MCF 10A (cell line): ENCODE results near the gene BIK. TPM values are rescaled to one million over a fixed set of nuclear protein-coding genes. Genes with fewer than 3 reads are reported as not detected.

Experiments
- Bru-seq: library from RNA; stranded (reverse); fragments of 400-500 nt; gene quantifications from one replicate; lab custom pipeline; 2021; lab: Mats Ljungman, UMichigan
- BruChase-seq, 2 experiments: library from RNA; stranded (reverse); fragments of 400-500 nt; gene quantifications; one replicate each; lab custom pipeline; 2021; lab: Mats Ljungman, UMichigan
- BruUV-seq: library from RNA; stranded (reverse); fragments of 400-500 nt; replicated peaks from 2 replicates; lab custom pipeline; 2021; lab: Mats Ljungman, UMichigan
- CTCF ChIA-PET: fragments of 300-600 bp; sonication (Branson Sonifier 250); formaldehyde crosslinking; extraction: SDS; loops from one replicate; lab custom pipeline; 2021; ENCODE audit warnings: antibody characterized with exemption, inconsistent platforms; lab: Yijun Ruan, JAX
- POLR2A ChIA-PET: fragments of 300-600, 350-650 bp; sonication (Branson Sonifier 250); formaldehyde crosslinking; extraction: SDS; loops from one replicate; lab custom pipeline; 2020; ENCODE audit warnings: antibody characterized with exemption, inconsistent platforms; lab: Yijun Ruan, JAX
- DNase-seq: peaks from one replicate; pipeline ENCODE4 v3.0.0-alpha.2; 2018; ENCODE audit not compliant: unreplicated experiment
- H3K27ac Mint-ChIP-seq: one replicate; pipeline ENCODE4 v1.8.0; 2022; ENCODE audit warnings: mild to moderate bottlenecking, low read depth, mixed read lengths; ENCODE audit not compliant: unreplicated experiment
- H3K27me3 Mint-ChIP-seq: one replicate; pipeline ENCODE4 v1.8.0; 2022; ENCODE audit warnings: mixed read lengths; ENCODE audit not compliant: insufficient read depth, unreplicated experiment
- H3K36me3 Mint-ChIP-seq: one replicate; pipeline ENCODE4 v1.8.0; 2022; ENCODE audit warnings: mild to moderate bottlenecking, moderate library complexity, mixed read lengths; ENCODE audit not compliant: insufficient read depth, unreplicated experiment
- H3K4me1 Mint-ChIP-seq: one replicate; pipeline ENCODE4 v1.8.0; 2022; ENCODE audit warnings: mixed read lengths; ENCODE audit not compliant: insufficient read depth, unreplicated experiment
- H3K4me3 Mint-ChIP-seq: one replicate; pipeline ENCODE4 v1.8.0; 2022; ENCODE audit warnings: mild to moderate bottlenecking, moderate library complexity, mixed read lengths; ENCODE audit not compliant: unreplicated experiment
- H3K9me3 Mint-ChIP-seq: one replicate; pipeline ENCODE4 v1.8.0; 2022; ENCODE audit warnings: mixed read lengths; ENCODE audit not compliant: unreplicated experiment
- intact Hi-C: fragments of 100-400 bp; cut with micrococcal nuclease; formaldehyde crosslinking; loops from 2 replicates; pipeline ENCODE4 v1.14.1; 2022
- long read RNA-seq: library from polyadenylated mRNA; stranded (forward); transcript quantifications from one replicate; pipeline ENCODE4 v2.0.0, GENCODE V29; 2022
- total RNA-seq: library from RNA; stranded (reverse); gene quantifications from 2 replicates; pipeline ENCODE4 v1.2.3, GENCODE V29; 2022
- TF ChIP-seq, protein P1 (sequence below): fragments of 200-600 bp; IDR thresholded peaks from one replicate; pipeline ENCODE4 v1.8.0; 2022; ENCODE audit warnings: antibody characterized with exemption, mild to moderate bottlenecking; ENCODE audit not compliant: unreplicated experiment

The BIK gene, protein sequence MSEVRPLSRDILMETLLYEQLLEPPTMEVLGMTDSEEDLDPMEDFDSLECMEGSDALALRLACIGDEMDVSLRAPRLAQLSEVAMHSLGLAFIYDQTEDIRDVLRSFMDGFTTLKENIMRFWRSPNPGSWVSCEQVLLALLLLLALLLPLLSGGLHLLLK
- total RNA-seq, result 7.3 and 10.0 TPM in 2 replicates
- percentile 48 among the genes with signal in this experiment for Bru-seq, nascent RNA
- BruChase-seq, experiment 1, labeled RNA remaining after a 6-hour chase, result percentile 45 among the genes with signal in this experiment
- BruChase-seq, experiment 2, labeled RNA remaining after a 2-hour chase, result percentile 52 among the genes with signal in this experiment
- long read RNA-seq, transcript BIK-201 (5 exons, 953 nt), result major isoform, 20 of 27 reads
- long read RNA-seq, partial matches to known transcripts, result 4 of 27 reads
- long read RNA-seq, other reads (novel, unspliced or antisense), result 3 of 27 reads

DNA sequence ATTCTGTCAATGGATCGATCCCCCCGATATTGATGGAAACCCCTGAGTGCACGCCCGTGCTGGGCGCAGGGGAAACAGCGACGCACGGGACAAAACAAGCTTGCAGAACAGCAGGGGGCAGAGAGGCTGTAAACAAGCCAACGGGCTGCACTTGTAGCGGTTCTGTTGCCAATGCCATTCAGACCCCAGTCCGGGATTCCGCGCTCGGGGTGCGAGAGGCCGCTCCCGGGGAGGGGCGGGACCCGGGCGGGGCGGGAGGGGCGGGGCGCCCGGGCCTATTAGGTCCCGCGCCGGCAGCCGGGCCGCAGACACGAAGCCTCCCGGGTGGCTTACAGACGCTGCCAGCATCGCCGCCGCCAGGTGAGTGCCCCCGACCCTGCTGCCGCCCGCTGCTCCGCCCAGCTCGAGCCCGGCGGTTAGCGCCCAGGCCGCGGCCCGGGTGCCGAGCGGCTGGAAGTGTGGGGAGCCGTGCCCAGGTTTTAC, at the start of gene BIK:
BIK (plus strand) TSS at position 307 of the 483 bp plus-strand sequence. CDS start 13,273 bp downstream, outside the sequence.
- intact Hi-C loops, result loop anchor here (5.0 kb wide), 1 partner anchor 42 kb away; the partner anchor contains the start of gene TSPO
- DNase-seq, result peak; percentile 59
- BruUV-seq, result no TSS peak
- POLR2A ChIA-PET, result interaction anchor here (0.6 to 1.2 kb wide), 2 partner anchors 12 to 54 kb away, joined by 3 to 4 read pairs; no protein-coding TSS in a partner anchor
- peak within 1 kb of the TSS; percentile 69 for H3K4me3 Mint-ChIP-seq
- H3K27ac Mint-ChIP-seq, result no peak within 1 kb of the TSS
- TF ChIP-seq, protein P1, sequence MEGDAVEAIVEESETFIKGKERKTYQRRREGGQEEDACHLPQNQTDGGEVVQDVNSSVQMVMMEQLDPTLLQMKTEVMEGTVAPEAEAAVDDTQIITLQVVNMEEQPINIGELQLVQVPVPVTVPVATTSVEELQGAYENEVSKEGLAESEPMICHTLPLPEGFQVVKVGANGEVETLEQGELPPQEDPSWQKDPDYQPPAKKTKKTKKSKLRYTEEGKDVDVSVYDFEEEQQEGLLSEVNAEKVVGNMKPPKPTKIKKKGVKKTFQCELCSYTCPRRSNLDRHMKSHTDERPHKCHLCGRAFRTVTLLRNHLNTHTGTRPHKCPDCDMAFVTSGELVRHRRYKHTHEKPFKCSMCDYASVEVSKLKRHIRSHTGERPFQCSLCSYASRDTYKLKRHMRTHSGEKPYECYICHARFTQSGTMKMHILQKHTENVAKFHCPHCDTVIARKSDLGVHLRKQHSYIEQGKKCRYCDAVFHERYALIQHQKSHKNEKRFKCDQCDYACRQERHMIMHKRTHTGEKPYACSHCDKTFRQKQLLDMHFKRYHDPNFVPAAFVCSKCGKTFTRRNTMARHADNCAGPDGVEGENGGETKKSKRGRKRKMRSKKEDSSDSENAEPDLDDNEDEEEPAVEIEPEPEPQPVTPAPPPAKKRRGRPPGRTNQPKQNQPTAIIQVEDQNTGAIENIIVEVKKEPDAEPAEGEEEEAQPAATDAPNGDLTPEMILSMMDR, result no peak
- H3K27me3 Mint-ChIP-seq, result no peaks in the 10 kb centered on the region
- H3K9me3 Mint-ChIP-seq, result no peaks in the 10 kb centered on the region
- no peaks in the 10 kb centered on the region for H3K4me1 Mint-ChIP-seq
- H3K36me3 Mint-ChIP-seq, result no peaks in the 10 kb centered on the region
- CTCF ChIA-PET, result interaction anchor here (0.6 kb wide), 1 partner anchor 475 kb away, joined by 3 read pairs; no protein-coding TSS in a partner anchor

DNA sequence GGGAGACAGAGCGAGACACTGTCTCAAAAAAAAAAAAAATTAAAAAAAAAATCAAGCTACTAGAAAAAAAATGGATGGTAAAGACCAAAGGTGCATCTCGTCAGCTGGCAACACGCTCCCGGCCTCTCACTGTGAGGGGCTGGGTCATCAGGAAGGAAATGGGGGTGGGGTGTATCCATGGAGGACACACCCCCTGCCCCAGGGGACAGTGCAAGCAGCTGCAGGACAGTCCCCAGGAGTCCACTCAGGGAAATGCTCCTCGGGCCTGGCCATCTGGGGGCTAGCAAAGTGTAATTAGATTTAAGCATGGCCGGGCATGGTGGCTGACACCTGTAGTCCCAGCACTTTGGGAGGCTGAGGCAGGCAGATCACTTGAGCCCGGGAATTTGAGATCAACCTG, 44.4 kb upstream of the BIK start:
- H3K4me3 Mint-ChIP-seq, result no peak overlapping the region
- H3K27ac Mint-ChIP-seq, result no peak overlapping the region
- H3K27me3 Mint-ChIP-seq, result no peaks in the 10 kb centered on the region
- DNase-seq, result no peak
- TF ChIP-seq, protein P1, result no peak
- no TSS peak for BruUV-seq
- CTCF ChIA-PET, result interaction anchor here (0.7 to 1.1 kb wide), 2 partner anchors 63 to 445 kb away, joined by 3 read pairs; no protein-coding TSS in a partner anchor
- POLR2A ChIA-PET, result interaction anchor here (0.6 to 2.0 kb wide), 6 partner anchors 13 to 148 kb away, joined by 3 to 4 read pairs (median 3); no protein-coding TSS in a partner anchor
- H3K4me1 Mint-ChIP-seq, result peaks cover 10% of the 10 kb centered on the region
- no peaks in the 10 kb centered on the region for H3K9me3 Mint-ChIP-seq
- peaks cover 11% of the 10 kb centered on the region for H3K36me3 Mint-ChIP-seq
- intact Hi-C loops, result loop anchor here (2.0 kb wide), 1 partner anchor 23 kb away; the partner anchor contains the start of gene TTLL1

DNA sequence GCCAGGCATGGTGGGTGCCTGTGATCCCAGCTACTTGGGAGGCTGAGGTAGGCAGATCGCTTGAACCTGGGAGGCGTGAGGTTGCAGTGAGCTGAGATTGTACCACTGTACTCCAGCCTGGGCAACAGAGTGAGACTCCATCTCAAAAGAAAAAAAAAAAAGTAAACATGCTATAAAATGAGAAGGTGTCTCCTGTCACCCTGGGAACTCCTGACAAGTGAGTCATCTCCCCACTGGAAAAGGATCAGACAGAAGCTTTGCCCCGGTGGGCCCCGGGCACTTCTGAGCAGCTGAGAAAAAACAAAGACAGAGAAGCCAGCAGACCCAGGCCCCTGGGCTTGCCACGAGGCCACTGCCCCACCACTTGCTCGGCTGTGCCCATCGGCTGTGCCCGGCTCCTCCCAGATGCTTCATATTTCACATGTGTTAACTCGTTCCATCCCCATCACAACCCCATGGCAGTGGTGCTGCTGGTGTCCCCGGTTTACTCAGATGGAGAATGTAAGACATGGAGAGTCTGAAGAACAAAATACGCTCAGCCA, 43.6 kb upstream of the BIK start:
- intact Hi-C loops, result loop anchor here (2.0 kb wide), 1 partner anchor 22 kb away; the partner anchor contains the start of gene TTLL1
- BruUV-seq, result TSS peak; percentile 76
- ChIA-PET CTCF (interaction anchor here (0.6 to 1.1 kb wide), 2 partner anchors 81 to 446 kb away, joined by 3 read pairs; no protein-coding TSS in a partner anchor), POLR2A (interaction anchor here (0.8 to 2.3 kb wide), 3 partner anchors 15 to 107 kb away, joined by 3 to 9 read pairs (median 3); no protein-coding TSS in a partner anchor)
- peak overlapping the region; percentile 96 for H3K27ac Mint-ChIP-seq
- H3K36me3 Mint-ChIP-seq, result peaks cover 11% of the 10 kb centered on the region
- TF ChIP-seq, protein P1, result no peak
- H3K4me3 Mint-ChIP-seq, result peak overlapping the region; percentile 46
- H3K27me3 Mint-ChIP-seq, result no peaks in the 10 kb centered on the region
- no peaks in the 10 kb centered on the region for H3K9me3 Mint-ChIP-seq
- H3K4me1 Mint-ChIP-seq, result peaks cover 10% of the 10 kb centered on the region
- DNase-seq, result peak; percentile 89
